HG03571 (cell line): ENCODE data around the gene WDFY4.

Source experiments
- ATAC-seq: cut with Tn5 transposase; IDR thresholded peaks from one replicate; pipeline ENCODE4 v1.9.1; 2021; ENCODE audit not compliant: unreplicated experiment

WDFY4 gene

GRCh38 chr10:48745662-48746245 is 61.1 kb downstream of the WDFY4 start:
- ATAC-seq = no peak

DNA sequence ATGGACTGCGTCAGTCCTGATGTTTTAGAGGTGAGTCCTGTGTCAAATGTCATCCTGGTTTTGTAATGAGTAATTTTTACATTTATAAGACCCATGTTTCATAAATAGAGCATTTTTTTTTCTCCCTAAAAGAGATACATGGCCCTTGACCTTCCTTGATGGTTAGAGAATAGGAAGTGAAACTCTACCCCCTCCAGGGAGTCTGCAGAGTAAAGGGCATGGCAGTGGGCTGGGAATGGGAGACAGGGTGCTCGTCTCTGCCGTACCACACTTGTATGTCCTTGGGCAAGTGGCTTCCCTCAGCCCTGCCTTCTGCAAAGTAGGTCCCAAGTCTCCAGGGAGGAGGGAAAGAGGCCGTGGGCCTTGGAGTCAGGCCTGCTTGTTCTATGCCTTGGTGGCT is 63.9 kb downstream of the WDFY4 start:
- no peak for ATAC-seq

DNA sequence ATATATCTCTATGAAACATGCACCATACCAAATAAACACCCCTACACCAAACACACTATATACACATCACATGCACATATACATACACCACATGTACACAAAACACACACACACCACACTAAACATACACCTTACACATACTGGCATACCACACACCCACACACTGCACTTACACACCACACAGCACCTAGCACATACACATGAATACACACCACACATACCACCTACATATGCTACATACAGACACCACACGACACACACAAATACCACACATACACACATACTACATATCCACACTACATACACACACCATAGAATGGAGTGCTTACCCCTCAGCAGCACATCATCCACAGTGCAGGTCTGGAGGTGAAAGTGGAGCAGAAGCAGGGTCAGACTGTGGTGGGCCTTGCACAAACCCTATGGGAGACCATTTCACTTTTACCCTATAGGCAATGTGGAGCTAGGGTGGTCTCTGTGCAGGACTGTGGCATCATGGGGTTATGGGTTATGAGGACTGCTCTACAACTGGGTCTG is 64.6 kb downstream of the WDFY4 start:
- no peak for ATAC-seq

GRCh38 chr10:48750019-48750418 is 65.3 kb downstream of the WDFY4 start:
- no peak for ATAC-seq

- no peak for ATAC-seq
Measured at GRCh38 chr10:48750991-48751390, 66.3 kb downstream of the WDFY4 start.

GRCh38 chr10:48751730-48752129 is 67.1 kb downstream of the WDFY4 start:
- ATAC-seq = no peak

DNA sequence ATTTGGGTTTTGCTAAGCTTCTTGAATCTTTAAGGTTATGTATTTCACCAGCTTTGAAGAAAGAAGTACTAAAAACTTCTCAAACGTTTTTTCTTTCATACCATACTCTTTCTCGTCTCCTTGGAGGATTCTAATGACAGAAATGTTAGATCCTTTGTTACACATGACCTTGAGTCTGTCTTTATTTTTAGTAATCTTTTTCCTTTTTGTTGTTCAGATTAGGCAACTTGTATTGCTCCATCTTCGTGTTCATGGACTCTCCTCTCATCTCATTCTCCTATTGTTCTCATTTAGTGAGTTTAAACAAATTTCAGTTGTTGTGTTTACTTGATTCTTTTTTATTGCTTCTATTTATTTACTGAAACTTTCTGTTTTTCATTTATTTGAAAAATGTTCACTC is 73.7 kb downstream of the WDFY4 start:
- ATAC-seq = no peak

DNA sequence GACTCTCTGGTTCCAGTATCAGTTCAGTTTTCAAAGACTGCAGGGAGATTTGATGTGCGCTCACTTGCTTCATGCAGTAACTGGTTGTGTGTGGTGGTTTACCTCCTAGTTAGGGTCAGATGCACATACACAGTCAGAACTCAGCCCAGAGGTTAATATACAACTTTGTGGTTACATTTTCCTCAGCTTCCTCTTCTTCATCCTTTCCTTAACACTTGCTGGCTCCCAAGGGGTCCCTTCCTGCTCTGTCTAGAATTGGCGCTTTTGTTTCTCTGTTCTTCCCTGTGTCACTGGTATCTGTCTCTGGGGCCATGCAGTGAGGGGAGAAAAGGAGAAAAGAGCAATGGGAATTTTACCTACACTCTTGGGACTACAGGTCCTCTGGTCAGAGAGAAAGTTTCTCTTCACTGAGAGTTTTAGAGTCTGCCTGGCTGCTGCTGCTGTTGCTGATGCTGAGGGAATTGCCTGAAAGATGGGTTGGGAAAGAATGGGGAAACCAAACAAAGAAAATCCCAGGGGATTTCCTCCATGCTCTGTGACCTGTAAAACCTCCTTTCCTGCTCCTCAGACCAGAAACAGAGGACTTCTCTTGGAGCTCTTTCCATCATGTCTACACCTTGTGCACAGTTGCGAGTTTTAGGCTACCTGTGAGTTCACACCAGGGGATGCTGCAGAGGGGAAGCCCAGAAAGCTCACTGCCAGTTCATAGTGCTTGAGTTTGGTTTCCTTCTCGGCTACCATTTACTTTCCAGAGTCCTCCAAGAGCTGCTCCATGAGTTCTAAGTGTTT is 74.6 kb downstream of the WDFY4 start:
- peak; percentile 88 for ATAC-seq

DNA sequence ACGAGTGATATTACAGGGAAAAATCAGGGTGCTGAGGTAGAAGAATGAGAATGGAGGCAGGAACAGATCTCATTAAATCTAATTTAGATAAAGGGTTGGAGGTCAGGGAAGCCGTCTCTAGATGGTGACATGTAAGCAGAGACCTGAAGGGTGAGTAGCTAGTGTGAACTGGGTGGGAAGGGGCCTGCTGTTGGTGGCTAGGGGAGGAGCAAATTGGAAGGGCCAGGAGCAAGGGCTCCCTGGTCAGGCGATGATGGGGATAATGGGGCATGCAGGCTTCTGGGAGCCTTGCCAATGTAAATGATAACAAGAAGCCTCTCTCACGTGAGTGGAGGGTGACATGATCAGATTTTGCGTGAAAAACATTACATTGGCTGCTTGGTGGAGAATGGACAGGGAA is 76.3 kb downstream of the WDFY4 start:
- ATAC-seq = no peak

DNA sequence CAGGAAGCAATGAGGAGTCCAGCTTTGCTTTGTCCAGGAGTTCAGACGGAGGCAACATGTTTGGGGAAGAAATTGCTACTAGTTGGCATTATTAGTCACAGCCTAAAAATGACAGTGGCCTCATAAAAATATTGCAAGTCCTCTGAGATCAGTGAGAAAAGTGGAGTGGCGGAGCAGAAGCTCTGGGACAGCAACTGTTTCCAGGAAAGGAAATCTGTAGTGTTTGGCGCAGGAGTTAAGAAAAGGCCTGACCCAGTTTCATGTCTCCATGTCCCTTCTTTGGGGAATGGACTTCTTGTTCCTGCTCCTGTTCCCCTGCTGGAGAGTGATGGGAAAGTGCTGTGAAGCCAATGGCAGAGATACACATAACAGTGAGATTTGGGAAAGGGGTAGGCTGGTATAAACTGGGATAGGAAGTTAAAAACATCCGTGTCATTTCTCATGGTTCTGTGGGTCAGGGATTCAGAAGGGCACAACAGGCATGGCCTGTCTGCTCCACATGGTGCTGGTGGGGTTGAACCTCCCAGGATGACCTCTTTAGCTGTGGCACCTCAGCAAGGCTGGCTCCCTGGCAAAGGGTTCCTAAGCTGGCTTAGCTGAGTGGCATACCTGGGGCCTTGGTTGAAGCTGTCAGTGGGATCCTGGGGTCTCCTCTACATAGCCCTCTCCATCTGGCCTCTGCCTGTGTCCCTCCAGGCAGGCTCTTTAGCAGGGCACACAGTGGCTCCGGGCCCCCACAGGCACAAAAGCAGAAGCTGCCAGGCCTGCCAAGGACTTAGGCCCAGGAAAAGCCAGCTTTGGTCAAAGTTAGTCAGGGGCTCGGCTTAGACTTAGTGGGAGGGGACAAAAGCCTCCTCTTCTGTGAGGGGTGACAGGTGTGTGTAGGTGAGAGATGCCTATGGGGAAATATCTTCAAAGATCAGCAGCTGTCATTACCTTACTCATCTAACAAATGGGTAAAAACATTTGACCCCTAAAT is 77.7 kb downstream of the WDFY4 start:
- ATAC-seq = no peak

- no peak for ATAC-seq
Measured at GRCh38 chr10:48763403-48763965, 78.8 kb downstream of the WDFY4 start.

GRCh38 chr10:48764486-48764885 is 79.8 kb downstream of the WDFY4 start:
- no peak for ATAC-seq

GRCh38 chr10:48765039-48765438 is 80.4 kb downstream of the WDFY4 start:
- ATAC-seq = no peak

GRCh38 chr10:48765527-48765926 is 80.9 kb downstream of the WDFY4 start:
- no peak for ATAC-seq

DNA sequence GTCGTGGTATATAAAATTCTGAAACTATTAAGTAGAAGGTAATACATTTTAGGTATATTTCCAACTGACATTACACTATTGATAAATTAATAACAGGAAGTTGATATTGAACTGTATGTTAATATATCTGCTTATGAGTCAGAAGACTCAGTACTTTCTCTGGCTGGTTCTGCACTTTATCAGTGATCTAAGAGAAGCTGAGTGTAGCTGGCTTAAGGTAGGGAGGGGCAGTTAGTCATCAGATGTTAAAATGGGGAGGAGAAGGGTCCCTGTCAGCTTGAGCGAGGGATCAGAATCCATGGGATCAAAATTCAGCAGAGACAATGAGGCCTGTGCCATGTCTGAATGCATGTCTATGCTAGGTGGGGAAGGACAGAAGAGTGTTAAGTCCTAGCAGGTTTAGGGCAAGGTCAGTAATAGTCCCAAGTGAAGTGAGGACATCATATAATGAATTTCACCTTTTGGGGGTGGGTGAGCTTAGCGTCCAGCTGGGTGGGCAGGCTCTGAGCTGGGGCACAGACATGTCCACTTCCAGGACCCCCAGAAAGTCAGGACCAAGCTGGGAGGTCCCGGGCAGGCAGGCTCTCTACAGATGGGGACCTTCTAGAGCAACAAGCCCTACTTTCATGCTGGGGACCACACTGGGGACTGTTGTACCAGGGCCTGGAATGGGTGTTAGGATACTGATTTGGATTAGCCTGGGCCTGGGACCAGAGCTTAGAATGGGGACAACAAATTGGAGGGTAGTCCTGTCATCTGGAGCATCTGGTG is 82.9 kb downstream of the WDFY4 start:
- ATAC-seq = no peak

DNA sequence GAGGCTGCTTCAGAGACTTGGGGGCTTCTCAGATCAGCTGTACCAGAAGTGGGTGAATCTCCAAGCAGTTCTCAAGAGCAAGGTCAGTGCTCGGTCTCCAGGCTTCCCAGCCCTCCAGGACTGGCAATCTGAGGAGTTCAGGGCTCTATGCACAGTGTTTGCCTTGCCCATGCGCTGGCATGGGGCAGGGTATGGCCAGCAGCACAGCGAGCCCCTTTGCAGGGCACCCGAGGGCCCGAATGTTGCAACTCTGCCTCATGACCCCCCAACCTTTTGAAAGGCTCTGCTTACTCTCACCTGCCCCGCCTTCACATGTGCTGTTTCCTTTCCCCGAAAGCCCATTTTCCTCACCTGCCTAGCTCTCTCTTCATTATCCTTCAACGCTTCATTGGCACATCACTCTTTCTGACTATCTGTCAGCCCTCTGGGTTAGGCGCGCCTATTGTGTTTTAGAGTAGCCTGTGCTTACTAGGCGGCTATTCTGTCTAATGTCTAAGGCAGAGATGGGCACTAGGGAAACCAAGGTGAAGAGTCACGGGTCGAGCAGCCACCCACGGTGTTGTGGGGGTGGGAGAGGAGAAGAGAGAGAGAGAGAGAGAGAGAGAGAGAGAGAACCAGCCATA is 83.6 kb downstream of the WDFY4 start:
- ATAC-seq = no peak

DNA sequence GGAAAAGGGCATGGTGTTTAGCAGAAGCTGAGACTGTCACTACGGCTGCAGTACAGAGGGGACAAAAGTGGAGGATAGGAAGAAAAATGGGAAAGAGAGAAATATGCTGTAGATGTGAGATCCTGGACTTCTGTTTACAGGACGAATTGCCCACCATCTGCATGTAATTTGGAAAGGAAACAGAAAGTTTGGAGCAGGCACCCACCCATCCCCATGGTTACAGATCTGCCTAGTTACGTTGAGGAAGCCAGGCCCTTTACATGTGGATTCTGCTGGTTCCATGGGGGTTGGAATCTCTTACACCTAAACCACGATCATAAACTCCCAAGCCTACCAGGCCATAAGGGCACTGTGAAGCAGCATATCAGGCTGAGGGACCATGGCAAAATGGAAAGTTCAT is 84.3 kb downstream of the WDFY4 start:
- ATAC-seq = no peak

DNA sequence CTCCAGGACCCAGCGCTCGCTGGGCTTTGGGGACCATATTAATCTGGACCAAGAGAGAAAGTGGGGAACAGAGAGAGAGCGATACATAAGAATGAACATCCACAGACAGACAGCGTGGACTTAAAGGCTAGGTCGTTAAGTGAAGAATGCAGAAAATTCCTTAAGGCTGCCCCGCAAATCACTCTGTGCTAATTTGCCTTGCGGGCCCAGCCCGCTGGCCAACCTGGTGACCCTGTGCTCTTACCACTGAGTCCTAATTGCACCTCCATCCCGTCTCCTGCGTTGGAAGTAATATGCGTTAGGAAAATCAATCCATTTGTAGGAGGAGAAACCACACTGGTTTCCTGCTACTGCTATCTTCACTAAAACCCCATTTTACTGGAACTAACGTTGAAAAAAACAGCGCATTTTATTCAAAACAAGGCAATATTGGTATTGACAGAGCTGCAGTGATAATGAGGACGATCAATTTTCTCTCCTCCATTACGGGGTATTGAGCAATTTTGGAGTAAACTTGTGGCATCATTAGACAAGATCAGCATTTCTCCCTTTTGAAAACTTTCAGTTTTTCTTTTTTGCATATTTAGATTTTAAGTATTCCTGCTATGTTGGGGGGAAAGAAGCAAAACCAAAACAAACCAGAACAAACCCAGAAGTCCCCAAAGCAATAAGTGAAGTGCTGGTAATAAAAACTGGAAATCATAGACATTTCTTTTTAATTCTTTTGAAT is 85.2 kb downstream of the WDFY4 start:
- no peak for ATAC-seq

- no peak for ATAC-seq
Measured at GRCh38 chr10:48770561-48771089, 86.0 kb downstream of the WDFY4 start.
